K562 treated with DMSO at 1 percent for 24 hours (cell line): ENCODE data around the gene TBL1XR1. TPM values are rescaled to one million over a fixed set of nuclear protein-coding genes. Genes with fewer than 3 reads are reported as not detected.

Experiments used
- total RNA-seq: library from RNA; unstranded; fragments of 300-600 nt; gene quantifications from 2 replicates; pipeline ENCODE4 v1.2.3, GENCODE V29; 2022; ENCODE audit warnings: low read depth; ENCODE audit not compliant: insufficient read depth

Gene TBL1XR1
- total RNA-seq = 11.7 and 43.6 TPM in 2 replicates

DNA sequence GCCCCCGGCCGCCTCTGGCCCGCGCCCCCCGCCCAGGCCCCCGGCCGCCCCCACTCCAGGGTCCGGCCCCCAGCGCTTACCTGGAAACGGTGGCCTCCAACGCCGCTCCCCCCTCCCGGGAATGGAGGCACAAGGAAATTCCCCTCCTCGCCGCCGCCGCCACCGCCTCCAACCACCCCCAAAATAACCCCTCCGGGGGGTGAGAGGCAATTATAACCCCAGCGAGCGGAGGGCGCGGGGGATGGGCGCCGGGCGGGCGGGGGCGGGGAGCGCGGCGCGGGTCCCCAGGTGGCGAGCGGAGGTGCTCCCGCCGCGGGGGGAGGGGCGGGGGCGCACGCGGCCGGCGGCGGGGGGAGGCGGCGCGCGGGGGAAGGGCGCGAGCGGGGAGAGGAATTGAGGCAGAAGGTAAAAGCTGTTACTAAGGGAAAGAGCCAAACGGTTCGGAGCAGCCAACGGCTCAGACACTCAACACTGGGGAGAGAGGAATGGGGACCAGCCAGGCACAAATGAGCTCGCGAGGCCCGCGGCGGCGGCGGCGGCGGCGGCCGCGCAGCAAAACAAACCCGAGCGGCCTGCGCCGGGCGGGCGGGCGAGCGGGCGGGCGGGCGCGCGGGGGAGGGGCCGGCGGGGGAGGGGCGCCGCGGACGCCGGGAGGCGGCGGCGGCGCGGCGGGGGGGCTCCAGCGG lies at the start of gene TBL1XR1:
TBL1XR1 (minus strand) TSS at position 442 of the 686 bp plus-strand sequence. CDS start 132,505 bp downstream, outside the sequence.

